H9 (cell line): ENCODE data around the gene ODAD4. TPM values are rescaled to one million over a fixed set of nuclear protein-coding genes. Genes with fewer than 3 reads are reported as not detected.

Experiments used
- DNase-seq: peaks from one replicate; pipeline ENCODE4 v3.0.0-alpha.2; 2017
- H2AFZ ChIP-seq: one replicate; pipeline ENCODE4 v1.6.1; 2013; ENCODE audit warnings: mild to moderate bottlenecking, low read length, control low read depth, moderate library complexity
- H2AK5ac ChIP-seq: 2 replicates; pipeline ENCODE4 v1.6.1; 2013; ENCODE audit warnings: low read length, control low read depth, mixed read lengths; ENCODE audit not compliant: insufficient read length
- H2BK120ac ChIP-seq: one replicate; pipeline ENCODE4 v1.6.1; 2013; ENCODE audit warnings: low read depth, mild to moderate bottlenecking, low read length, control low read depth, inconsistent platforms; ENCODE audit not compliant: poor library complexity, severe bottlenecking
- H2BK12ac ChIP-seq: 2 replicates; pipeline ENCODE4 v1.6.1; 2013; ENCODE audit warnings: low read length, control low read depth, mixed read lengths, low read depth; ENCODE audit not compliant: insufficient read length
- H2BK15ac ChIP-seq: 2 replicates; pipeline ENCODE4 v1.6.1; 2013; ENCODE audit warnings: low read depth, low read length, control low read depth
- H2BK20ac ChIP-seq: one replicate; pipeline ENCODE4 v1.6.1; 2013; ENCODE audit warnings: low read depth, mild to moderate bottlenecking, low read length, control low read depth, inconsistent platforms; ENCODE audit not compliant: poor library complexity, severe bottlenecking
- H2BK5ac ChIP-seq: 2 replicates; pipeline ENCODE4 v1.6.1; 2013; ENCODE audit warnings: low read length, control low read depth, mixed read lengths; ENCODE audit not compliant: insufficient read length
- H3K14ac ChIP-seq: 2 replicates; pipeline ENCODE4 v1.6.1; 2013; ENCODE audit warnings: low read length, control low read depth; ENCODE audit not compliant: insufficient read depth
- H3K18ac ChIP-seq: 2 replicates; pipeline ENCODE4 v1.6.1; 2013; ENCODE audit warnings: low read depth, mild to moderate bottlenecking, mixed read lengths, low read length, control low read depth; ENCODE audit not compliant: insufficient read length
- H3K23ac ChIP-seq: 2 replicates; pipeline ENCODE4 v1.6.1; 2013; ENCODE audit warnings: low read length, control low read depth, mixed read lengths, low read depth; ENCODE audit not compliant: insufficient read length
- H3K23me2 ChIP-seq: 2 replicates; pipeline ENCODE4 v1.6.1; 2013; ENCODE audit warnings: low read depth, mild to moderate bottlenecking, mixed read lengths, low read length, control low read depth; ENCODE audit not compliant: insufficient read length, poor library complexity, severe bottlenecking
- H3K27ac ChIP-seq: 2 replicates; pipeline ENCODE4 v1.5.1; 2013; ENCODE audit warnings: low read length, control low read depth, mixed read lengths, low read depth; ENCODE audit not compliant: insufficient read length
- H3K27me3 ChIP-seq: 2 replicates; pipeline ENCODE4 v1.6.1; 2013; ENCODE audit warnings: low read length, control low read depth, inconsistent platforms; ENCODE audit not compliant: insufficient read depth
- H3K4ac ChIP-seq: 2 replicates; pipeline ENCODE4 v1.6.1; 2013; ENCODE audit warnings: low read depth, mild to moderate bottlenecking, control low read depth, inconsistent platforms, low read length, moderate library complexity
- H3K4me1 ChIP-seq: 2 replicates; pipeline ENCODE4 v1.6.1; 2013; ENCODE audit warnings: low read length, control low read depth, inconsistent platforms; ENCODE audit not compliant: insufficient read depth
- H3K4me2 ChIP-seq: 2 replicates; pipeline ENCODE4 v1.6.1; 2013; ENCODE audit warnings: low read length, control low read depth, mixed read lengths; ENCODE audit not compliant: insufficient read length, insufficient read depth
- H3K56ac ChIP-seq: 2 replicates; pipeline ENCODE4 v1.6.1; 2013; ENCODE audit warnings: low read depth, mild to moderate bottlenecking, mixed read lengths, low read length, control low read depth; ENCODE audit not compliant: insufficient read length
- H3K79me1 ChIP-seq: 2 replicates; pipeline ENCODE4 v1.6.1; 2013; ENCODE audit warnings: low read depth, mild to moderate bottlenecking, moderate library complexity, low read length, control low read depth, inconsistent platforms; ENCODE audit not compliant: insufficient read depth, poor library complexity, severe bottlenecking
- H3K79me2 ChIP-seq: 2 replicates; pipeline ENCODE4 v1.6.1; 2013; ENCODE audit warnings: low read length, control low read depth, inconsistent platforms; ENCODE audit not compliant: insufficient read depth
- H3K9ac ChIP-seq: 2 replicates; pipeline ENCODE4 v1.6.1; 2013; ENCODE audit warnings: low read length, control low read depth, mixed read lengths; ENCODE audit not compliant: insufficient read length; ENCODE audit errors: extremely low read depth
- H3K9me3 ChIP-seq: one replicate; pipeline ENCODE4 v1.6.1; 2013; ENCODE audit warnings: low read depth, low read length, inconsistent platforms; ENCODE audit not compliant: control insufficient read depth
- H3T11ph ChIP-seq: one replicate; pipeline ENCODE4 v1.6.1; 2013; ENCODE audit warnings: mild to moderate bottlenecking, low read length, control low read depth, inconsistent platforms
- H4K20me1 ChIP-seq: one replicate; pipeline ENCODE4 v1.6.1; 2013; ENCODE audit not compliant: control insufficient read depth, insufficient read length, insufficient read depth
- H4K5ac ChIP-seq: 2 replicates; pipeline ENCODE4 v1.6.1; 2013; ENCODE audit warnings: low read depth, mild to moderate bottlenecking, mixed read lengths, low read length, control low read depth; ENCODE audit not compliant: insufficient read length
- H4K8ac ChIP-seq: replicated peaks from 2 replicates; pipeline ENCODE4 v1.6.1; 2013; ENCODE audit warnings: low read length, control low read depth, mixed read lengths, low read depth; ENCODE audit not compliant: insufficient read length
- H4K91ac ChIP-seq: 2 replicates; pipeline ENCODE4 v1.6.1; 2013; ENCODE audit warnings: low read depth, mild to moderate bottlenecking, moderate library complexity, mixed read lengths, low read length, control low read depth; ENCODE audit not compliant: insufficient read length
- H3K27ac Mint-ChIP-seq, 3 experiments: 2 replicates in 2 of 3; 3 replicates in 1 of 3; pipeline ENCODE4 v1.8.0; 2020 to 2021; ENCODE audit warnings: mixed read lengths in 3 of 3, mild to moderate bottlenecking in 1 of 3, moderate library complexity in 1 of 3
- H3K27me3 Mint-ChIP-seq: 2 replicates; pipeline ENCODE4 v1.8.0; 2021; ENCODE audit warnings: low read depth, mild to moderate bottlenecking, moderate library complexity, mixed read lengths
- H3K36me3 Mint-ChIP-seq, 3 experiments: 2 replicates in 2 of 3; 3 replicates in 1 of 3; pipeline ENCODE4 v1.8.0; 2020 to 2021; ENCODE audit warnings: low read depth in 3 of 3, mixed read lengths in 3 of 3; ENCODE audit not compliant: insufficient read depth in 1 of 3
- H3K4me1 Mint-ChIP-seq, 2 experiments: 2 replicates each; pipeline ENCODE4 v1.8.0; 2020; ENCODE audit warnings: mixed read lengths in 2 of 2
- H3K4me3 Mint-ChIP-seq, 2 experiments: 2 replicates in 1 of 2; 3 replicates in 1 of 2; pipeline ENCODE4 v1.8.0; 2020 to 2021; ENCODE audit warnings: mild to moderate bottlenecking in 2 of 2, mixed read lengths in 2 of 2, moderate library complexity in 1 of 2
- H3K9me3 Mint-ChIP-seq, 2 experiments: 2 replicates in 1 of 2; 3 replicates in 1 of 2; pipeline ENCODE4 v1.8.0; 2020; ENCODE audit warnings: mild to moderate bottlenecking in 2 of 2, mixed read lengths in 2 of 2, moderate library complexity in 1 of 2
- WGBS: extraction: QIAGEN DNeasy Blood & Tissue Kit; methylation state at CpG from one replicate; pipeline ENCODE4 v1.1.7; 2013; ENCODE audit warnings: missing lambda C conversion rate, low lambda C conversion rate, mixed read lengths; ENCODE audit not compliant: insufficient read length; ENCODE audit errors: extremely low coverage; 5-methylcytosine and 5-hydroxymethylcytosine counted together
- total RNA-seq: library from RNA; stranded (reverse); gene quantifications from 2 replicates; pipeline ENCODE4 v1.2.1, GENCODE V29; 2021
- TF ChIP-seq, protein P1 (sequence below): fragments of 200-600 bp; sonication (generic); conservative IDR thresholded peaks from 3 replicates; pipeline ENCODE4 v1.8.0; 2021; ENCODE audit warnings: antibody characterized with exemption, mild to moderate bottlenecking

Gene ODAD4
- total RNA-seq, 1 experiment from 2014 or later = 2.1 TPM

DNA sequence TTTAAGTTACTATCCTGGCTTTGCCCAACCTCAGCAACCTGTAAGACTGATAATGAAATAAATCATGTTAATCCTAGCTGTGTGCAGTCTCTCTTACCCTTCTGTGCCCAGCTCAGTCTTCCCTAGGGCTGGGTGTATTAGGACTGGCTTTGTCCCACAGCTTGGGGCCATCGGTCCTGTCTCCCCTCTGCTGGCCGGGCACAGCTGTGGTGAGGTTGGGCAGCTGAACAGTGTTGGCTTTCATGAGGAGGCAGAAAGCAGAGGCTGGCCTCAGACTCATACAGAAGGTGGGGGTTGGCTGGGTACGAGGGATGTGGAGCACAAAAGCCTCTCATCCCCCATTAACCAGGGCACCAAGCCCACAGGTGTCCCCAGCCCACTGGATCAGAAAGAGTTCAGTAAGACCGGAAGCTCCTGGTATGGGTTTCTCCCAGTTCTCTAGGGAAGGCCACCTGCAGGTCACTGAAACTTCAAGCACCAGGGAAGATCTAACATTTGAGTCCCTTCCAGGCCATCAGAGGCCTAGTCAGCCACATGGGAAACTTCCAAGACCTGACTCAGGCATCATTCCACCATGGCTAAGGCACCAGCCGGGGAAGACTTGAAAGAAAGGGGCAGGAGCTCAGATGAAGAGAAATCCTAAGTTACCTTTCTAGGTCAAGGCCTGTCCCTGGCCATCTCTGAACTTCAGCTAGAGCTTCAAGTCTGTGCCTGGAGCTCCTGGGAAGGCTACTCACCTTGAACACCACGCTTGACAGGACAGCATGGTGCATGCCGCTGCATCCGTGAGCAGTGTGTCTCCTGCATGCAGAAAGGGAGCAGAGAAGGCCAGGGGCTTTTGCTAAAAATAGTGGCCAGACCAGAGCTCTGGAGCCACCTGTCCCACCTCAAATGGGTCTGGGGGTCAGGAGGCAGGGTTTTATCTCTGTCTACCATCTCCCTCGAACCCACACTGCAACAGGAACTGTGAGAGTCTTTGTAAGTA, 45.0 kb downstream of the ODAD4 start:
- no peak overlapping the region for H4K91ac ChIP-seq
- no peaks in the 10 kb centered on the region for H3K4me1 Mint-ChIP-seq
- no peak overlapping the region for H3K56ac ChIP-seq
- no peak overlapping the region for H3K4ac ChIP-seq
- no peaks in the 10 kb centered on the region for H3K23me2 ChIP-seq
- H3K9me3 Mint-ChIP-seq = no peaks in the 10 kb centered on the region
- H3K9me3 ChIP-seq = no peaks in the 10 kb centered on the region
- H3K79me2 ChIP-seq = no peaks in the 10 kb centered on the region
- no peaks in the 10 kb centered on the region for H4K20me1 ChIP-seq
- H3K9ac ChIP-seq = no peak overlapping the region
- H2BK120ac ChIP-seq = no peak overlapping the region
- H3K27ac ChIP-seq = no peak overlapping the region
- no peak overlapping the region for H3K18ac ChIP-seq
- no peak overlapping the region for H3T11ph ChIP-seq
- H3K27me3 ChIP-seq = no peaks in the 10 kb centered on the region
- H3K79me1 ChIP-seq = no peaks in the 10 kb centered on the region
- peaks cover 35 to 88% (median 86%) of the 10 kb centered on the region in 3 experiments for H3K36me3 Mint-ChIP-seq
- no peak overlapping the region for H4K5ac ChIP-seq
- no peak overlapping the region for H4K8ac ChIP-seq
- no peak for DNase-seq
- H2BK20ac ChIP-seq = no peak overlapping the region
- H3K4me1 ChIP-seq = no peaks in the 10 kb centered on the region
- WGBS = no CpG with 5 or more reads among the region's 9 CpGs
- TF ChIP-seq, protein P1, sequence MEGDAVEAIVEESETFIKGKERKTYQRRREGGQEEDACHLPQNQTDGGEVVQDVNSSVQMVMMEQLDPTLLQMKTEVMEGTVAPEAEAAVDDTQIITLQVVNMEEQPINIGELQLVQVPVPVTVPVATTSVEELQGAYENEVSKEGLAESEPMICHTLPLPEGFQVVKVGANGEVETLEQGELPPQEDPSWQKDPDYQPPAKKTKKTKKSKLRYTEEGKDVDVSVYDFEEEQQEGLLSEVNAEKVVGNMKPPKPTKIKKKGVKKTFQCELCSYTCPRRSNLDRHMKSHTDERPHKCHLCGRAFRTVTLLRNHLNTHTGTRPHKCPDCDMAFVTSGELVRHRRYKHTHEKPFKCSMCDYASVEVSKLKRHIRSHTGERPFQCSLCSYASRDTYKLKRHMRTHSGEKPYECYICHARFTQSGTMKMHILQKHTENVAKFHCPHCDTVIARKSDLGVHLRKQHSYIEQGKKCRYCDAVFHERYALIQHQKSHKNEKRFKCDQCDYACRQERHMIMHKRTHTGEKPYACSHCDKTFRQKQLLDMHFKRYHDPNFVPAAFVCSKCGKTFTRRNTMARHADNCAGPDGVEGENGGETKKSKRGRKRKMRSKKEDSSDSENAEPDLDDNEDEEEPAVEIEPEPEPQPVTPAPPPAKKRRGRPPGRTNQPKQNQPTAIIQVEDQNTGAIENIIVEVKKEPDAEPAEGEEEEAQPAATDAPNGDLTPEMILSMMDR = no peak
- H3K23ac ChIP-seq = no peak overlapping the region
- no peak overlapping the region for H2AFZ ChIP-seq
- no peak overlapping the region for H3K4me3 Mint-ChIP-seq
- no peak overlapping the region for H3K4me2 ChIP-seq
- H3K14ac ChIP-seq = no peak overlapping the region; the same call in 1 of the 2 replicates
- no peak overlapping the region for H2AK5ac ChIP-seq
- H3K27me3 Mint-ChIP-seq = no peaks in the 10 kb centered on the region
- no peak overlapping the region for H2BK12ac ChIP-seq
- peak overlapping the region in 1 of 3 experiments; percentile 61; a peak in 1 of 7 replicates for H3K27ac Mint-ChIP-seq
- H2BK15ac ChIP-seq = no peak overlapping the region
- no peak overlapping the region for H2BK5ac ChIP-seq
